Measurements from ENCODE around the gene CD70. TPM values are rescaled to one million over a fixed set of nuclear protein-coding genes. Genes with fewer than 3 reads are reported as not detected.
A peak's percentile ranks its signal among the peaks of the same experiment; 100 is the strongest.

Gene CD70
- total and polyA plus RNA-seq, 2 of the 8 experiments (the other 6 are each of a cell fraction or from before 2014, with no cell fraction given) = 1.3 to 12.0 TPM

DNA sequence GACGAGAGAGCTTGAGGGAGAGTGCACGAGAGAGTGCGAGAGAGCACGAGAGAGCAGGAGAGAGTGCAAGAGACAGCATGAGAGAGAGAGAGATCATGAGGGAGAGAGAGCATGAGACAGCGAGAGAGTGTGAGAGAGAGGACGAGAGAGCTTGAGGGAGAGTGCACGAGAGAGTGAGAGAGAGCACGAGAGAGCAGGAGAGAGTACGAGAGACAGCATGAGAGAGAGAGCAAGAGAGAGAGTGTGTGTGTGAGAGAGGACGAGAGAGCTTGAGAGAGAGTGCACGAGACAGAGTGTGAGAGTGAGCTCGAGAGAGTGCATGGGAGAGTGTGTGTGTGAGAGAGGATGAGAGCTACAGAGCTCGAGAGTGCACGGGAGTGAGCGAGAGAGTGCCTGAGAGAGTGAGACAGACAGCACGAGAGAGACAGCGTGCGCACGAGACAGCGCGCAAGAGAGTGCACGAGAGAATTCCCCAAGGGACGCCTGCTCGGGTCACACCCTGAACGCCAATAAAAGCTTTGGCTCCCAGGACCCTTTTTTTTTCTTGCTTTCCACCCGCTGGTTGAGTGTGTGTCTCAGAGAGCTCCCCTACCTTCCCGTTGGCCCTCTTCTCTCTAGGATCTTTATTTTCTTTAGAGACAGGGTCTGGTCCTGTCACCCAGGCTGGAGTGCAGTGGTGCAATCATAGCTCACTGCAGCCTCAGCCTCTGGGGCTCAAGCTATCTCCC lies 3.7 kb downstream of the CD70 start (continued):
- TF ChIP-seq, protein P1, sequence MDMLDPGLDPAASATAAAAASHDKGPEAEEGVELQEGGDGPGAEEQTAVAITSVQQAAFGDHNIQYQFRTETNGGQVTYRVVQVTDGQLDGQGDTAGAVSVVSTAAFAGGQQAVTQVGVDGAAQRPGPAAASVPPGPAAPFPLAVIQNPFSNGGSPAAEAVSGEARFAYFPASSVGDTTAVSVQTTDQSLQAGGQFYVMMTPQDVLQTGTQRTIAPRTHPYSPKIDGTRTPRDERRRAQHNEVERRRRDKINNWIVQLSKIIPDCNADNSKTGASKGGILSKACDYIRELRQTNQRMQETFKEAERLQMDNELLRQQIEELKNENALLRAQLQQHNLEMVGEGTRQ (IDR thresholded peaks at IDR 0.05; ENCODE audit: low read length) = no peak
- TF ChIP-seq KDM4A (IDR thresholded peaks at IDR 0.05; ENCODE audit: low read depth, low read length, severe bottlenecking) (peak; percentile 83), SP1 (IDR thresholded peaks at IDR 0.05; ENCODE audit: low read depth, low read length) (peak; percentile 80), TBP (IDR thresholded peaks at IDR 0.05; ENCODE audit: low read depth, low read length) (no peak)
